Chondrocyte (in vitro differentiated cells): ENCODE measurements around the gene CCDC28A. TPM values are rescaled to one million over a fixed set of nuclear protein-coding genes. Genes with fewer than 3 reads are reported as not detected.

Experiments
- DNase-seq: peaks from one replicate; pipeline ENCODE4 v3.0.0; 2021; ENCODE audit warnings: mixed read lengths, low spot score
- H3K27ac Mint-ChIP-seq: one replicate; pipeline ENCODE4 v1.8.0; 2021; ENCODE audit warnings: mild to moderate bottlenecking, moderate library complexity, mixed read lengths; ENCODE audit not compliant: unreplicated experiment
- H3K27me3 Mint-ChIP-seq: 2 replicates; pipeline ENCODE4 v1.8.0; 2021; ENCODE audit warnings: low read depth, mixed read lengths
- H3K36me3 Mint-ChIP-seq: 2 replicates; pipeline ENCODE4 v1.8.0; 2021; ENCODE audit warnings: low read depth, mixed read lengths
- H3K4me1 Mint-ChIP-seq: 2 replicates; pipeline ENCODE4 v1.8.0; 2021; ENCODE audit warnings: low read depth, mild to moderate bottlenecking, mixed read lengths
- H3K4me3 Mint-ChIP-seq: one replicate; pipeline ENCODE4 v1.8.0; 2021; ENCODE audit warnings: mild to moderate bottlenecking, moderate library complexity, mixed read lengths; ENCODE audit not compliant: unreplicated experiment
- H3K9me3 Mint-ChIP-seq: 2 replicates; pipeline ENCODE4 v1.8.0; 2021; ENCODE audit warnings: low read depth, mixed read lengths
- CTCF ChIP-seq: fragments of 200-600 bp; sonication (generic); IDR thresholded peaks from 2 replicates; pipeline ENCODE4 v1.5.0; 2021; ENCODE audit warnings: antibody characterized with exemption, mild to moderate bottlenecking, moderate library complexity
- total RNA-seq: library from RNA; stranded (reverse); gene quantifications from 3 replicates; pipeline ENCODE4 v1.2.1, GENCODE V29; 2021

Gene CCDC28A
- total RNA-seq, 1 donor from 2014 or later = 7.1 TPM

DNA sequence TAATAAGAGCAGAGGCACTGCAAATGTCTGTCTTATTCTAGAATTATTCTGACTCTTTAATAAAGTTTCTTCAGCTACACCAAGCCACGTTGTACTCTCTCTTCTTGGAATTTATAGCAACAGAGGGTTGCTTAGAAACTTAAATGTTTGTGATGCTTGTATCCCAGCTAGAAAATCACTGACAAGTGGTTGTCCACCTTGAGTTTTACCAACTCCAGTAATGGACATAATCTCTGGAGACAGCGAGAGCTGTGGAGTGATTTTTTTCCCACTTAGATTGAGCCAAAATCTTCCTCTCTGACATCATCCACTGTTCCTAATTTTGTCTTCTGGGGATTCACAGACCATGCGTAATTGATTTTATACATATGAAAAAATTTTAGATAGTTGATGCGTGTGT is 30.3 kb downstream of the CCDC28A start:
- no peaks in the 10 kb centered on the region for H3K27me3 Mint-ChIP-seq
- no peaks in the 10 kb centered on the region for H3K9me3 Mint-ChIP-seq
- no peak for DNase-seq
- no peaks in the 10 kb centered on the region for H3K36me3 Mint-ChIP-seq
- no peak overlapping the region for H3K27ac Mint-ChIP-seq
- H3K4me3 Mint-ChIP-seq = no peak overlapping the region
- peaks cover 4% of the 10 kb centered on the region for H3K4me1 Mint-ChIP-seq
- no peak for TF ChIP-seq CTCF

- H3K27ac Mint-ChIP-seq = no peak overlapping the region
- DNase-seq = no peak
- H3K27me3 Mint-ChIP-seq = no peaks in the 10 kb centered on the region
- TF ChIP-seq CTCF = no peak
- H3K36me3 Mint-ChIP-seq = no peaks in the 10 kb centered on the region
- peaks cover 4% of the 10 kb centered on the region for H3K9me3 Mint-ChIP-seq
- H3K4me3 Mint-ChIP-seq = no peak overlapping the region
- H3K4me1 Mint-ChIP-seq = peaks cover 4% of the 10 kb centered on the region
Measured at GRCh38 chr6:138805016-138805765, 31.6 kb downstream of the CCDC28A start.

- H3K27ac Mint-ChIP-seq = no peak overlapping the region
- H3K4me1 Mint-ChIP-seq = peaks cover 4% of the 10 kb centered on the region
- no peaks in the 10 kb centered on the region for H3K36me3 Mint-ChIP-seq
- no peak overlapping the region for H3K4me3 Mint-ChIP-seq
- no peak for DNase-seq
- TF ChIP-seq CTCF = no peak
- peaks cover 4% of the 10 kb centered on the region for H3K9me3 Mint-ChIP-seq
- H3K27me3 Mint-ChIP-seq = no peaks in the 10 kb centered on the region
Measured at GRCh38 chr6:138806889-138807288, 33.3 kb downstream of the CCDC28A start.

- no peak for DNase-seq
- H3K36me3 Mint-ChIP-seq = no peaks in the 10 kb centered on the region
- H3K27me3 Mint-ChIP-seq = no peaks in the 10 kb centered on the region
- no peak for TF ChIP-seq CTCF
- H3K4me3 Mint-ChIP-seq = no peak overlapping the region
- no peak overlapping the region for H3K27ac Mint-ChIP-seq
- no peaks in the 10 kb centered on the region for H3K4me1 Mint-ChIP-seq
- peaks cover 4% of the 10 kb centered on the region for H3K9me3 Mint-ChIP-seq
Measured at GRCh38 chr6:138809677-138810076, 36.1 kb downstream of the CCDC28A start.

- Mint-ChIP-seq H3K27ac (no peak overlapping the region), H3K9me3 (peaks cover 4% of the 10 kb centered on the region), H3K27me3 (no peaks in the 10 kb centered on the region), H3K4me1 (peaks cover 3% of the 10 kb centered on the region), H3K4me3 (no peak overlapping the region), H3K36me3 (no peaks in the 10 kb centered on the region)
- DNase-seq = no peak
- TF ChIP-seq CTCF = no peak
Measured at GRCh38 chr6:138811866-138812265, 38.3 kb downstream of the CCDC28A start.
